GM23338 (cell line): Measurements from ENCODE around the gene MSH4. TPM values are rescaled to one million over a fixed set of nuclear protein-coding genes. Genes with fewer than 3 reads are reported as not detected.

Source experiments
- ATAC-seq: fragments of 200-7000 bp; cut with Tn5 transposase; 3 replicates; pipeline ENCODE4 v1.9.1; 2020
- DNase-seq: peaks from one replicate; pipeline ENCODE4 v3.0.0-alpha.2; 2015; ENCODE audit warnings: low spot score
- H2AFZ ChIP-seq: fragments of 200-600 bp; sonication (generic); 2 replicates; pipeline ENCODE4 v1.8.0; 2016; ENCODE audit warnings: antibody characterized with exemption, mild to moderate bottlenecking, moderate library complexity
- H3F3A ChIP-seq: fragments of 200-600 bp; sonication (generic); replicated peaks from 2 replicates; pipeline ENCODE4 v1.8.0; 2017; ENCODE audit warnings: antibody characterized with exemption, mixed run types, low read depth
- H3K27ac ChIP-seq: fragments of 200-600 bp; sonication (generic); 2 replicates; pipeline ENCODE4 v1.6.1; 2016; ENCODE audit warnings: low read depth
- H3K27me3 ChIP-seq: fragments of 200-600 bp; sonication (generic); 2 replicates; pipeline ENCODE4 v1.8.0; 2016; ENCODE audit warnings: mild to moderate bottlenecking, mixed run types, moderate library complexity; ENCODE audit not compliant: insufficient read depth
- H3K36me3 ChIP-seq: fragments of 200-600 bp; sonication (generic); 2 replicates; pipeline ENCODE4 v1.8.0; 2016; ENCODE audit warnings: mild to moderate bottlenecking; ENCODE audit not compliant: insufficient read depth
- H3K4me1 ChIP-seq: fragments of 200-600 bp; sonication (generic); 2 replicates; pipeline ENCODE4 v1.8.0; 2016; ENCODE audit warnings: mild to moderate bottlenecking, moderate library complexity; ENCODE audit not compliant: insufficient read depth
- H3K4me2 ChIP-seq: fragments of 200-600 bp; sonication (generic); 2 replicates; pipeline ENCODE4 v1.7.1; 2017; ENCODE audit warnings: mixed run types
- H3K4me3 ChIP-seq: fragments of 200-600 bp; sonication (generic); 2 replicates; pipeline ENCODE4 v1.6.1; 2016; ENCODE audit warnings: mixed run types
- H3K79me2 ChIP-seq: fragments of 200-600 bp; sonication (generic); replicated peaks from 2 replicates; pipeline ENCODE4 v1.8.0; 2017; ENCODE audit warnings: mild to moderate bottlenecking; ENCODE audit not compliant: insufficient read depth
- H3K9me2 ChIP-seq: fragments of 200-600 bp; sonication (generic); 2 replicates; pipeline ENCODE4 v1.8.0; 2017; ENCODE audit not compliant: insufficient read depth
- H4K20me1 ChIP-seq: fragments of 200-600 bp; sonication (generic); replicated peaks from 2 replicates; pipeline ENCODE4 v1.8.0; 2017; ENCODE audit warnings: mild to moderate bottlenecking; ENCODE audit not compliant: insufficient read depth
- H3K27ac Mint-ChIP-seq: 2 replicates; pipeline ENCODE4 v1.8.0; 2020; ENCODE audit warnings: inconsistent platforms, mild to moderate bottlenecking, moderate library complexity, mixed read lengths
- H3K27me3 Mint-ChIP-seq: 3 replicates; pipeline ENCODE4 v1.8.0; 2022; ENCODE audit warnings: low read depth, mild to moderate bottlenecking, moderate library complexity, mixed read lengths, inconsistent platforms; ENCODE audit not compliant: insufficient read depth, poor library complexity
- H3K36me3 Mint-ChIP-seq: 3 replicates; pipeline ENCODE4 v1.8.0; 2021; ENCODE audit warnings: low read depth, mild to moderate bottlenecking, inconsistent platforms, moderate library complexity, mixed read lengths
- H3K4me1 Mint-ChIP-seq: 3 replicates; pipeline ENCODE4 v1.8.0; 2020; ENCODE audit warnings: mild to moderate bottlenecking, inconsistent platforms, mixed read lengths
- H3K4me3 Mint-ChIP-seq: 3 replicates; pipeline ENCODE4 v1.8.0; 2021; ENCODE audit warnings: moderate library complexity, mild to moderate bottlenecking, inconsistent platforms, mixed read lengths
- H3K9me3 Mint-ChIP-seq: 3 replicates; pipeline ENCODE4 v1.8.0; 2020; ENCODE audit warnings: moderate library complexity, mild to moderate bottlenecking, inconsistent platforms, mixed read lengths
- CREB1 ChIP-seq: fragments of 250-450 bp; sonication (Bioruptor Pico); IDR thresholded peaks from 2 replicates; pipeline ENCODE4 v1.5.0; 2020; ENCODE audit warnings: low read depth, mild to moderate bottlenecking, moderate library complexity
- CTCF ChIP-seq, 2 experiments: fragments of 200-600 bp in 1 of 2; sonication (generic) in 1 of 2; conservative IDR thresholded peaks; 2 replicates each; pipeline versions ENCODE4 v1.5.1 to v1.6.1; 2016 to 2017; ENCODE audit warnings: antibody characterized with exemption in 2 of 2, low read depth in 2 of 2, mild to moderate bottlenecking in 2 of 2, moderate library complexity in 1 of 2
- EZH2 ChIP-seq: fragments of 200-600 bp; sonication (generic); IDR thresholded peaks from one replicate; pipeline ENCODE4 v1.8.0; 2017; ENCODE audit warnings: antibody characterized with exemption, mild to moderate bottlenecking, low read depth; ENCODE audit not compliant: unreplicated experiment
- EZH2phosphoT487 ChIP-seq: fragments of 200-600 bp; sonication (generic); IDR thresholded peaks from one replicate; pipeline ENCODE4 v1.8.1; 2018; ENCODE audit warnings: antibody characterized with exemption; ENCODE audit not compliant: unreplicated experiment
- JUNB ChIP-seq: IDR thresholded peaks from one replicate; pipeline ENCODE4 v1.6.1; 2016; ENCODE audit warnings: antibody characterized with exemption; ENCODE audit not compliant: unreplicated experiment
- NANOG ChIP-seq: IDR thresholded peaks from 2 replicates; pipeline ENCODE4 v1.6.1; 2016; ENCODE audit warnings: antibody characterized with exemption, borderline replicate concordance
- POLR2AphosphoS5 ChIP-seq: IDR thresholded peaks from 2 replicates; pipeline ENCODE4 v1.6.1; 2016; ENCODE audit warnings: antibody characterized with exemption, low read depth
- STAT1 ChIP-seq: IDR thresholded peaks from one replicate; pipeline ENCODE4 v1.6.1; 2016; ENCODE audit warnings: antibody characterized with exemption; ENCODE audit not compliant: unreplicated experiment
- ZNF114 ChIP-seq: fragments of 250-450 bp; sonication (Bioruptor Pico); IDR thresholded peaks from 2 replicates; pipeline ENCODE4 v1.5.0; 2020; ENCODE audit warnings: mild to moderate bottlenecking, moderate library complexity
- ZNF331 ChIP-seq: fragments of 250-450 bp; sonication (Bioruptor Pico); IDR thresholded peaks from 2 replicates; pipeline ENCODE4 v1.5.0; 2020; ENCODE audit warnings: low read depth, mild to moderate bottlenecking, moderate library complexity
- ZNF462 ChIP-seq: fragments of 250-450 bp; sonication (Bioruptor Pico); IDR thresholded peaks from 2 replicates; pipeline ENCODE4 v1.5.0; 2020; ENCODE audit warnings: mild to moderate bottlenecking, moderate library complexity
- polyA plus RNA-seq: library from polyadenylated mRNA; unstranded; fragments of >200 nt; fragmentation: Nextera tagmentation; extraction: Ambion mirVana; gene quantifications from 2 replicates; pipeline ENCODE4 v1.2.1, GENCODE V29; 2016
- total RNA-seq: library from RNA; depleted of rRNA; stranded (reverse); fragments of >200 nt; shearing (Covaris generic); gene quantifications from 2 replicates; pipeline ENCODE4 v1.2.3, GENCODE V29; 2014
- TF ChIP-seq, protein P1 (sequence below): IDR thresholded peaks from 2 replicates; pipeline ENCODE4 v1.6.1; 2016; ENCODE audit warnings: antibody characterized with exemption
- TF ChIP-seq, protein P2 (sequence below): IDR thresholded peaks from one replicate; pipeline ENCODE4 v1.6.1; 2018; ENCODE audit warnings: antibody characterized with exemption; ENCODE audit not compliant: unreplicated experiment

MSH4 gene
- total and polyA plus RNA-seq, 2 experiments from 2014 or later: 0.10 to 0.24 TPM

- Mint-ChIP-seq H3K4me3 (no peak overlapping the region), H3K9me3 (no peaks in the 10 kb centered on the region), H3K27ac (no peak overlapping the region), H3K36me3 (no peaks in the 10 kb centered on the region), H3K4me1 (no peaks in the 10 kb centered on the region), H3K27me3 (no peaks in the 10 kb centered on the region)
- no peak overlapping the region for H3K27ac ChIP-seq
- no peaks in the 10 kb centered on the region for H4K20me1 ChIP-seq
- no peaks in the 10 kb centered on the region for H3K9me2 ChIP-seq
- DNase-seq: no peak
- H3F3A ChIP-seq: no peaks in the 10 kb centered on the region
- TF ChIP-seq, protein P1, sequence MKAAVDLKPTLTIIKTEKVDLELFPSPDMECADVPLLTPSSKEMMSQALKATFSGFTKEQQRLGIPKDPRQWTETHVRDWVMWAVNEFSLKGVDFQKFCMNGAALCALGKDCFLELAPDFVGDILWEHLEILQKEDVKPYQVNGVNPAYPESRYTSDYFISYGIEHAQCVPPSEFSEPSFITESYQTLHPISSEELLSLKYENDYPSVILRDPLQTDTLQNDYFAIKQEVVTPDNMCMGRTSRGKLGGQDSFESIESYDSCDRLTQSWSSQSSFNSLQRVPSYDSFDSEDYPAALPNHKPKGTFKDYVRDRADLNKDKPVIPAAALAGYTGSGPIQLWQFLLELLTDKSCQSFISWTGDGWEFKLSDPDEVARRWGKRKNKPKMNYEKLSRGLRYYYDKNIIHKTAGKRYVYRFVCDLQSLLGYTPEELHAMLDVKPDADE: no peak
- TF ChIP-seq CTCF (conservative IDR thresholded peaks at IDR 0.05; ENCODE audit: low read depth in 2 of 2) (no peak), POLR2AphosphoS5 (no peak), EZH2phosphoT487 (no peak), ZNF331 (CRISPR knock-in tag) (no peak), CREB1 (CRISPR knock-in tag) (no peak), JUNB (no peak), ZNF462 (no peak), STAT1 (no peak), EZH2 (no peak), NANOG (no peak), ZNF114 (CRISPR knock-in tag) (no peak)
- TF ChIP-seq, protein P2, sequence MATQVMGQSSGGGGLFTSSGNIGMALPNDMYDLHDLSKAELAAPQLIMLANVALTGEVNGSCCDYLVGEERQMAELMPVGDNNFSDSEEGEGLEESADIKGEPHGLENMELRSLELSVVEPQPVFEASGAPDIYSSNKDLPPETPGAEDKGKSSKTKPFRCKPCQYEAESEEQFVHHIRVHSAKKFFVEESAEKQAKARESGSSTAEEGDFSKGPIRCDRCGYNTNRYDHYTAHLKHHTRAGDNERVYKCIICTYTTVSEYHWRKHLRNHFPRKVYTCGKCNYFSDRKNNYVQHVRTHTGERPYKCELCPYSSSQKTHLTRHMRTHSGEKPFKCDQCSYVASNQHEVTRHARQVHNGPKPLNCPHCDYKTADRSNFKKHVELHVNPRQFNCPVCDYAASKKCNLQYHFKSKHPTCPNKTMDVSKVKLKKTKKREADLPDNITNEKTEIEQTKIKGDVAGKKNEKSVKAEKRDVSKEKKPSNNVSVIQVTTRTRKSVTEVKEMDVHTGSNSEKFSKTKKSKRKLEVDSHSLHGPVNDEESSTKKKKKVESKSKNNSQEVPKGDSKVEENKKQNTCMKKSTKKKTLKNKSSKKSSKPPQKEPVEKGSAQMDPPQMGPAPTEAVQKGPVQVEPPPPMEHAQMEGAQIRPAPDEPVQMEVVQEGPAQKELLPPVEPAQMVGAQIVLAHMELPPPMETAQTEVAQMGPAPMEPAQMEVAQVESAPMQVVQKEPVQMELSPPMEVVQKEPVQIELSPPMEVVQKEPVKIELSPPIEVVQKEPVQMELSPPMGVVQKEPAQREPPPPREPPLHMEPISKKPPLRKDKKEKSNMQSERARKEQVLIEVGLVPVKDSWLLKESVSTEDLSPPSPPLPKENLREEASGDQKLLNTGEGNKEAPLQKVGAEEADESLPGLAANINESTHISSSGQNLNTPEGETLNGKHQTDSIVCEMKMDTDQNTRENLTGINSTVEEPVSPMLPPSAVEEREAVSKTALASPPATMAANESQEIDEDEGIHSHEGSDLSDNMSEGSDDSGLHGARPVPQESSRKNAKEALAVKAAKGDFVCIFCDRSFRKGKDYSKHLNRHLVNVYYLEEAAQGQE: no peak
- no peak overlapping the region for H3K4me2 ChIP-seq
- H2AFZ ChIP-seq: no peak overlapping the region
- ATAC-seq: no peak
- no peaks in the 10 kb centered on the region for H3K27me3 ChIP-seq
- H3K36me3 ChIP-seq: no peaks in the 10 kb centered on the region
- no peak overlapping the region for H3K4me3 ChIP-seq
- no peaks in the 10 kb centered on the region for H3K79me2 ChIP-seq
- H3K4me1 ChIP-seq: no peaks in the 10 kb centered on the region
These were observed 15.4 kb downstream of the MSH4 start for GRCh38 chr1:75812065-75812464.
